ENCODE measurements around the gene HNF1A. TPM values are rescaled to one million over a fixed set of nuclear protein-coding genes. Genes with fewer than 3 reads are reported as not detected.
A peak's percentile ranks its signal among the peaks of the same experiment; 100 is the strongest.

Gene HNF1A
- total and polyA plus RNA-seq, 2 of the 13 experiments (the other 11 are each of a cell fraction or from before 2014, with no cell fraction given): 13.4 to 34.7 TPM

DNA sequence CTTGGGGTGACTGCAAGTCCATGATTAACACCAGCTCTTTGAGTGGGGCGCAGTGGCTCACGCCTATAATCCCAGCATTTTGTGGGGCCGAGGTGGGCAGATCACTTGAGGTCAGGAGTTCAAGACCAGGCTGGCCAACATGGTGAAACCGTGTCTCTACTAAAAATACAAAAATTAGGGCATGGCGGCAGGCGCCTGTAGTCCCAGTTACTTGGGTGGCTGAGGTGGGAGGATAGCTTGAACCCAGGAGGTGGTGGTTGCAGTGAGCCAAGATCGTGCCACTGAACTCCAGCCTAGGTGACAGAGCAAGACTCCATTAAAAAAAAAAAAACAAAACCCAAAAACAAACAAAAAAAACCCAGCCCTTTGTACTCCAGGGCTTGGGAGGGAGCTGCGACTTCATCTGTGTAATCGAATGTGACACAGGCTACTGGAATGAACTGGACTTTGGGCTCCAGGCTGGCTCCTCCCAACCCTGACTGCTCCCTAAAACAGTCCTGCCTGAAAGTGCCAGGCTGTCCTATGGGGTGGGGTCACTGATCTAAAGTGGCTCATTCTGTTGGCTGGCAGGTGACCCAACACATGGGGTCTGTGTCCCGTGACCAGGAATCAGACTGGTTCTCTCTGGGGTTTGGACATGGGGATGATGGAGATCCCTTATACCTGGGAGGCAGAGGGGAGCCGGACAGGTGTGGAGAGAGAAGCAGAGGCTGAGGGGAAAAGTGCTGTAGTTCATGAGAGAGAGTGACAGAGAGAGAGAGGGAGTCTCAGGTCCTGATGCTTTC lies 47.3 kb downstream of the HNF1A start (continued):
- TF ChIP-seq, protein P1, sequence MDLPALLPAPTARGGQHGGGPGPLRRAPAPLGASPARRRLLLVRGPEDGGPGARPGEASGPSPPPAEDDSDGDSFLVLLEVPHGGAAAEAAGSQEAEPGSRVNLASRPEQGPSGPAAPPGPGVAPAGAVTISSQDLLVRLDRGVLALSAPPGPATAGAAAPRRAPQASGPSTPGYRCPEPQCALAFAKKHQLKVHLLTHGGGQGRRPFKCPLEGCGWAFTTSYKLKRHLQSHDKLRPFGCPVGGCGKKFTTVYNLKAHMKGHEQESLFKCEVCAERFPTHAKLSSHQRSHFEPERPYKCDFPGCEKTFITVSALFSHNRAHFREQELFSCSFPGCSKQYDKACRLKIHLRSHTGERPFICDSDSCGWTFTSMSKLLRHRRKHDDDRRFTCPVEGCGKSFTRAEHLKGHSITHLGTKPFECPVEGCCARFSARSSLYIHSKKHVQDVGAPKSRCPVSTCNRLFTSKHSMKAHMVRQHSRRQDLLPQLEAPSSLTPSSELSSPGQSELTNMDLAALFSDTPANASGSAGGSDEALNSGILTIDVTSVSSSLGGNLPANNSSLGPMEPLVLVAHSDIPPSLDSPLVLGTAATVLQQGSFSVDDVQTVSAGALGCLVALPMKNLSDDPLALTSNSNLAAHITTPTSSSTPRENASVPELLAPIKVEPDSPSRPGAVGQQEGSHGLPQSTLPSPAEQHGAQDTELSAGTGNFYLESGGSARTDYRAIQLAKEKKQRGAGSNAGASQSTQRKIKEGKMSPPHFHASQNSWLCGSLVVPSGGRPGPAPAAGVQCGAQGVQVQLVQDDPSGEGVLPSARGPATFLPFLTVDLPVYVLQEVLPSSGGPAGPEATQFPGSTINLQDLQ (CRISPR knock-in tag; IDR thresholded peaks at IDR 0.05): no peak
- TF ChIP-seq ASH2L (IDR thresholded peaks at IDR 0.05; ENCODE audit: insufficient read length, low read depth, low read length): peak; percentile 89
- no peak for TF ChIP-seq ZNF615 (CRISPR knock-in tag; IDR thresholded peaks at IDR 0.05; ENCODE audit: borderline replicate concordance)
- no peak for TF ChIP-seq ZNF251 (CRISPR knock-in tag; IDR thresholded peaks at IDR 0.05)
- TF ChIP-seq ZNF883 (CRISPR knock-in tag; IDR thresholded peaks at IDR 0.05; ENCODE audit: not compliant biosample characterization): no peak
- no peak for TF ChIP-seq ZNF20 (CRISPR knock-in tag; IDR thresholded peaks at IDR 0.05)
- TF ChIP-seq POGK (CRISPR knock-in tag; conservative IDR thresholded peaks at IDR 0.05): no peak
- peak; percentile 48; the same call in 1 of the 2 replicates for TF ChIP-seq MIXL1 (CRISPR knock-in tag; IDR thresholded peaks at IDR 0.05)
- 0 out of 2 replicates have a peak, but pooled peaks have one; percentile 29 for TF ChIP-seq ZNF414 (CRISPR knock-in tag; IDR thresholded peaks at IDR 0.05)
- TF ChIP-seq RELA (CRISPR knock-in tag; IDR thresholded peaks at IDR 0.05): no peak
- TF ChIP-seq ZNF660 (CRISPR knock-in tag; IDR thresholded peaks at IDR 0.05; ENCODE audit: borderline replicate concordance, low read depth): no peak
- no peak; the same call in 1 of the 2 replicates for TF ChIP-seq ZNF878 (CRISPR knock-in tag; IDR thresholded peaks at IDR 0.05)
- TF ChIP-seq KDM5B (CRISPR knock-in tag; IDR thresholded peaks at IDR 0.05; ENCODE audit: borderline replicate concordance): no peak
- no peak for TF ChIP-seq ZNF44 (CRISPR knock-in tag; IDR thresholded peaks at IDR 0.05)
- TF ChIP-seq PHF5A (CRISPR knock-in tag; IDR thresholded peaks at IDR 0.05; ENCODE audit: low read depth, unreplicated experiment): no peak
- TF ChIP-seq SP1 (IDR thresholded peaks at IDR 0.05): no peak
- TF ChIP-seq SP1 (CRISPR knock-in tag; IDR thresholded peaks at IDR 0.05): no peak
- TF ChIP-seq ZNF704 (CRISPR knock-in tag; IDR thresholded peaks at IDR 0.05; ENCODE audit: borderline replicate concordance): no peak
- TF ChIP-seq TSC22D2 (CRISPR knock-in tag; IDR thresholded peaks at IDR 0.05; ENCODE audit: borderline replicate concordance): no peak
- peak; percentile 41; the same call in 1 of the 2 replicates for TF ChIP-seq YEATS2 (CRISPR knock-in tag; IDR thresholded peaks at IDR 0.05; ENCODE audit: borderline replicate concordance)
- TF ChIP-seq ZNF558 (CRISPR knock-in tag; IDR thresholded peaks at IDR 0.05; ENCODE audit: borderline replicate concordance): no peak
- peak; percentile 93 for TF ChIP-seq FOSL2 (CRISPR knock-in tag; IDR thresholded peaks at IDR 0.05)

Data from HepG2 (cell line).